Measurements from ENCODE around the gene CFAP54.

DNA sequence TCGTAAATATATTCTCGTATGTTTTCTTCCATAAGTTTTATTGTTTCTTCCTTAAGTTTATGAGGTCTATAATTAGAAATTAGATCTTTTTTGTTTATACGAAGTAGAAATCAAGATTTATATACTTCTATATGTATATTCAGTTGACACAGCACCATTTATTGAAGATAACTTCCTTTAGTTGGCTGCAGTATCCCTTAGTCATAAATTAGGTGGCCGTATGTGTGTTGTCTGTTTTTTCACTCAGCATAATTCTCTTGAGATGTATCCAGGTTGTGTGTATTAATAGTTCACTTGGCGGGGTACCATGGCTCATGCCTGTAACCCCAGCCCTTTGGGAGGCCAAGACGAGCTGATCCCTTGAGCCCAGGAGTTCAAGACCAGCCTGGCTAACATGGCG lies 40.5 kb downstream of the CFAP54 start:
- no peak for TF ChIP-seq EZH2phosphoT487 (IDR thresholded peaks at IDR 0.05; ENCODE audit: unreplicated experiment)
- TF ChIP-seq, protein P1, sequence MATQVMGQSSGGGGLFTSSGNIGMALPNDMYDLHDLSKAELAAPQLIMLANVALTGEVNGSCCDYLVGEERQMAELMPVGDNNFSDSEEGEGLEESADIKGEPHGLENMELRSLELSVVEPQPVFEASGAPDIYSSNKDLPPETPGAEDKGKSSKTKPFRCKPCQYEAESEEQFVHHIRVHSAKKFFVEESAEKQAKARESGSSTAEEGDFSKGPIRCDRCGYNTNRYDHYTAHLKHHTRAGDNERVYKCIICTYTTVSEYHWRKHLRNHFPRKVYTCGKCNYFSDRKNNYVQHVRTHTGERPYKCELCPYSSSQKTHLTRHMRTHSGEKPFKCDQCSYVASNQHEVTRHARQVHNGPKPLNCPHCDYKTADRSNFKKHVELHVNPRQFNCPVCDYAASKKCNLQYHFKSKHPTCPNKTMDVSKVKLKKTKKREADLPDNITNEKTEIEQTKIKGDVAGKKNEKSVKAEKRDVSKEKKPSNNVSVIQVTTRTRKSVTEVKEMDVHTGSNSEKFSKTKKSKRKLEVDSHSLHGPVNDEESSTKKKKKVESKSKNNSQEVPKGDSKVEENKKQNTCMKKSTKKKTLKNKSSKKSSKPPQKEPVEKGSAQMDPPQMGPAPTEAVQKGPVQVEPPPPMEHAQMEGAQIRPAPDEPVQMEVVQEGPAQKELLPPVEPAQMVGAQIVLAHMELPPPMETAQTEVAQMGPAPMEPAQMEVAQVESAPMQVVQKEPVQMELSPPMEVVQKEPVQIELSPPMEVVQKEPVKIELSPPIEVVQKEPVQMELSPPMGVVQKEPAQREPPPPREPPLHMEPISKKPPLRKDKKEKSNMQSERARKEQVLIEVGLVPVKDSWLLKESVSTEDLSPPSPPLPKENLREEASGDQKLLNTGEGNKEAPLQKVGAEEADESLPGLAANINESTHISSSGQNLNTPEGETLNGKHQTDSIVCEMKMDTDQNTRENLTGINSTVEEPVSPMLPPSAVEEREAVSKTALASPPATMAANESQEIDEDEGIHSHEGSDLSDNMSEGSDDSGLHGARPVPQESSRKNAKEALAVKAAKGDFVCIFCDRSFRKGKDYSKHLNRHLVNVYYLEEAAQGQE (IDR thresholded peaks at IDR 0.05; ENCODE audit: unreplicated experiment): no peak
- TF ChIP-seq, protein P2, sequence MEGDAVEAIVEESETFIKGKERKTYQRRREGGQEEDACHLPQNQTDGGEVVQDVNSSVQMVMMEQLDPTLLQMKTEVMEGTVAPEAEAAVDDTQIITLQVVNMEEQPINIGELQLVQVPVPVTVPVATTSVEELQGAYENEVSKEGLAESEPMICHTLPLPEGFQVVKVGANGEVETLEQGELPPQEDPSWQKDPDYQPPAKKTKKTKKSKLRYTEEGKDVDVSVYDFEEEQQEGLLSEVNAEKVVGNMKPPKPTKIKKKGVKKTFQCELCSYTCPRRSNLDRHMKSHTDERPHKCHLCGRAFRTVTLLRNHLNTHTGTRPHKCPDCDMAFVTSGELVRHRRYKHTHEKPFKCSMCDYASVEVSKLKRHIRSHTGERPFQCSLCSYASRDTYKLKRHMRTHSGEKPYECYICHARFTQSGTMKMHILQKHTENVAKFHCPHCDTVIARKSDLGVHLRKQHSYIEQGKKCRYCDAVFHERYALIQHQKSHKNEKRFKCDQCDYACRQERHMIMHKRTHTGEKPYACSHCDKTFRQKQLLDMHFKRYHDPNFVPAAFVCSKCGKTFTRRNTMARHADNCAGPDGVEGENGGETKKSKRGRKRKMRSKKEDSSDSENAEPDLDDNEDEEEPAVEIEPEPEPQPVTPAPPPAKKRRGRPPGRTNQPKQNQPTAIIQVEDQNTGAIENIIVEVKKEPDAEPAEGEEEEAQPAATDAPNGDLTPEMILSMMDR (conservative IDR thresholded peaks at IDR 0.05; ENCODE audit: low read depth in 2 of 2): no peak
- no peak for TF ChIP-seq EZH2 (IDR thresholded peaks at IDR 0.05; ENCODE audit: low read depth, unreplicated experiment)
